HG02588 (cell line): ENCODE results near the gene MAP2K6.
A peak's percentile ranks its signal among the peaks of the same experiment; 100 is the strongest.

Experiments
- ATAC-seq: cut with Tn5 transposase; IDR thresholded peaks from one replicate; pipeline ENCODE4 v1.9.1; 2021; ENCODE audit warnings: mild to moderate bottlenecking, moderate library complexity; ENCODE audit not compliant: unreplicated experiment

The MAP2K6 gene

DNA sequence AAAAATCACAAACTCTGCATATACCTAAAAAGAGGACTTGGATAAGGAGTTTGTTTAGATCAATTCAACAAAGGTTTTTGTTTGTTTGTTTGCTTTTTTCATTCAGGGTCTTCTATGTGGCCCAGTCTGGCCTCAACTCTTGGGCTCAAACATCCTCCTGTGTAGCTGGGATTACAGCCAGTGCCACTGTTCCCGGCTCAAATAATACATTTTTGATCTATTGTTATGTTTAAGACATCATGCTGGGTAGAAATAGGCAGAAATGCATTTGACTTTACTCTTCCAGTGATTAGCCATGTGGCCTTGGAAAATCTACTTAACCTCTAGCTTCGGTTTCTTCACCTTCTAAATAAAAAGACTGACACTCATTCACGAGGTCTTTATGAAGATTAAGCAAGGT lies 11.5 kb downstream of the MAP2K6 start:
- no peak for ATAC-seq

DNA sequence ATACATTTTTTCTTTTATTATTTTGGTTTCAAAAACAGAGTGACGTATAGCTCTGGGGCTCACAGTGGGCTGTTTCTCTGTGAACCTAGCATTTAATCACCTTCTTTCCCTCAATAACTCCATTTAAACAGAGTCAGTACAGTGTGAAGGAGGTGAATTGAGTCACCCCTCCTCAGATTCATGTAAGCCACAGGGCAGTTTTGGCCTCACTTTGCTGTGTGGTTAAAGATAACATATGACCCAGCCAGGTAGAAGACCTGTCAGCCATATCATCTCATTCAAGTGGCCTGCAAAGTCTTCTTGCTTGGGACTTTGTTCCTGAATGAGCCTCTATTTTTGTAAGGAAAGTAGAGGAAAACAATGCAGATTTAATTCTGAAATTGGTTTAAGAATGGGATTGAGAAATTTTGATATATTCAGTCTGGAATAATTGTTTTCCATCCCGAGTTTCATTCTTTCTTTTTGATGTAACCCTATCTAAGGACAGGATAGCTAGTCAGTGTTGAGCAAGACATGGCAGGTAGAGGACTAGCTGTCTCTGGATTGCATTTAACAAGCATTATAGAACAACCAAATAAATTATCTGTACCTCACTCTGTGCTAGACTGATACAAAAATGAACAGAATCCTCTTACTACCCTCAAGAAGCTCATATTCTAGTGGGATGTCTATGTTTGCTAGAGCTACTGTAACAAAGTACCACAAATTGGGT lies 13.1 kb downstream of the MAP2K6 start:
- no peak for ATAC-seq

DNA sequence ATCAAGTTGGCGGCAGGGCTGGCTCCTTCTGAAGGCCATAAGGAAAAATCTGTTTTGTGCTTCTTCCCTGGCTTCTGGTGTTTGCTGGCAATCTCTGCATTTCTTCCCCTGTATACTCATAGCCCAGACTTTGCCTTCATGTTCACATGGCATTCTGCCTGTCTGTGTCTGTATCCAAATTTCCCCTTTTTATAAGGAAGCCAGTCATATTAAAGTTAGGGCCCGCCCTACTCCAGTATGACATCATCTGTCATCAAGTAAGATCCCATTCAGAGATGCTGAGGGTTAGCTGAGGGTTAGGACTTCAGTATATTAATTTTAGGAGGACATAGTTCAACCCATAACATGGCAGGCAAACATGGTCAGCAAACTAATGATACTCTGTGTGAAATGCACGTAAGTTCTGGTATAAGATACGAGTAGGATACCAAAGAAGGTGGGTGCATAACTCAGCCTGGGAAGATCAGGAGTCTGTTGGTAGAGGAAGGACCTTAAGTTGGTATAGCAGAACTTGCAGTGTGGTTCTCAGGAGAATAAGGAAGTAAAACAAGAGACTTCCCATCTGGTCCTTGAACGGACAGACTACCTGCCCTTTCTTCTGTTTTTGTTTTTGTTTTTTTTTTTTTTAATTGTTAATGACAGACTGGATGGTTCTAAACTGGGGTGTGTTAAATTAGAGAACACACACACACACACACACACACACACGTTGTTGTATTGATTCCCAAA lies 13.9 kb downstream of the MAP2K6 start:
- no peak for ATAC-seq

DNA sequence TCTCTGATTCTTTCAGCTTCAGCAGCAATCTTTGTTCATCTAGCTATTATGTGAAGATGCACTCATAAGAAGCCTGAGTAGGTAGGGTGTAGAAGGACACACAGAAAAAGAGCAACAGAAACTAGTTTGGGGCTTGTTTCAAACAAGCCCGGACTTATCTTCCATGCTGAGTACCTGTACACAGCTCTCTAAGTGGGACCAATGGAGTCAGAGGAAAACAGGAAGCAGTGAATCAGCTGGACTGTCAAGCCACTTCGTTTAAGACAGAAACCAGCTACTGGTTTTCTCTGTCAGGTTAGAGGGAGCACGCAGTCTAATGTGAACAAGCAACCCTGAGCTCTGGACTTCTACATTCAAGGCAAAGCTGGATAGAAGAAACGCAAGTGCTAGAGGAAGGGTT lies 16.0 kb downstream of the MAP2K6 start:
- no peak for ATAC-seq

DNA sequence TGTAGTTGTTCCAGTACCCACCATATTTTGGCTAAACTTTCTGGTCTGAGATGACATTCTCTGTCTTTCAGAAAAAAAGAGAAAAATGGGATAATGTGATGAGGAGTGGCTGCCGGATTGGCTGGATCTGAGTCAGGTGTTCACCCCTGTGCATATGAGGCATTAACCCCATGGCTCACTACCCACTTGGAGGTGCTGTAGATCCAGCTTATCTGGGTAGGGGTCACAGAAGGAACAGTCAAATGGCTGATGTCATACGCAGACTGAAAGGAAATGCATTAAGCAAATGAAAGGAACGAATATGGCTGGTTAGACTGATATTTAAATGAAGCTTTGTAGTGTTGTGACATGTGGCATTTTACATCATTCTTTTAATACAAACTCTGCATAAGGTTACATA lies 17.3 kb downstream of the MAP2K6 start:
- ATAC-seq = no peak

DNA sequence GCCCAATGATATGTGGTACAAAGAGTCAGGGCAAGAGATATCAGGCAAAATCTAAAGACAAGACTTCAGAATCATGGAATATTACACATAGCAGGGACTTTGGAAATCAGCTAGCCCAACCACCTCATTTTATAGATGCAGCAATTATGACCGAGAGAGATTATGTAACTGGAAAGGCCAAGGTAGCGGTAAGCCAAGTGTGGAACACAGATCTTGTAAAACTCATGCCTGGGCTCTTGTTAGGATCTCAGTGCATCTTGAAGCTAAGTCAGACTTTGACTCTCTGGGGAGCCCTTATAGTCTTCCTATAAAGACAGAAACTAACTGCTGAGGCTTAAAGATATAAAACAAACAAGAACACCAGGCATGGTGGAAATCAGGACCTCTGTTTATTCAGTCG lies 18.6 kb downstream of the MAP2K6 start:
- no peak for ATAC-seq

DNA sequence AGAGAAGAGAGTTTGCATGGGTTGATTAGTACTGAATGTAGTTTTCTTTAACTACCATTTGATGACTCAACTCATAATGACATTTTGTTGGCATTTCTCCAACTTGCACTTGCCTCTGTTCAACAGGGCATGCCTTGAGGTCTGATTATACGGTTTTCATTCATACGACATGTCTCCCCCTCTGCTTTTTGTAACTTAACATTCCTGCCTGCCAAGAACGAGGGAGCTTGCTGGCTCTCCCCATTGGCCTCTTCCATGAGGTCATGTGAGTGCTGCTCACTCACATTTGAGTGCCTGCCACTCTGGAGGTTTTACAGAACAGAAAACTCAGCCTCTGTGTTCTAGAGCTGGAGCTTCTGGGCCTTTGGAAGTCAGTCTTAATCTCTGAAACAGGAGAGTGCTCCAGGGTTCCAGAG lies 19.7 kb downstream of the MAP2K6 start:
- no peak for ATAC-seq

DNA sequence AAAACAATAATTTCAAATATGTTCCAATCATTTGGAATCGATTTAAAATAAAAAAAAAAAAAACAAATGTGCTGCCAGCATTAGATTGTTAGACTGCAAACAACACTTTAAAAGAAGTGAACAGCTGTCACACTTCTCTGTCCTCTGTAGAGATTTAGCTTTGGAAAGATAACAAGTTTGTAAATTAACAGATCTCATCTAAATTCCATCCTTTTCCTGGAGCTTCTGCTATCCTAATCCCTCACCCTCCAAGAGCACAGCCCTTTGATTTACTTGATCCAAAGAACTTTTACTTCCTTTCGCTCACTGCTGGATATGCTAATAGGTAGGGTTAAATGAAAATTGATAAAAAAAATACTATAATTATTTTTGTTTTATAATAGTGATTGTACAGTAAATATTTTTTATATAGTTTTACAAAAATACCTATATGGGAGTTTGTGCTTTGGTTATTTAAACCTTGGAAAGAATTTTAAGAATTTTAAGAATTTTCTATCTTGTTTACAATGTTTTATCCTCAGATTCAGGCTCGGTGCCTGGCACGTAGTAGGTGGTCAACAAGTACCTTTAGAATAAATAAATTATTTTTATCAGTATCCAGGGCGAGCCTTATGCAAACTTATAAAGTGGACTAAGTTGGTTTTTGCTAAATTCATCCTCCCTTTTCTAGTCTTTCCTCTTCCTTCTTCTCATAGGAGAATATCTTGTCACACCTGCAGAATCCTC lies 21.6 kb downstream of the MAP2K6 start:
- no peak for ATAC-seq

DNA sequence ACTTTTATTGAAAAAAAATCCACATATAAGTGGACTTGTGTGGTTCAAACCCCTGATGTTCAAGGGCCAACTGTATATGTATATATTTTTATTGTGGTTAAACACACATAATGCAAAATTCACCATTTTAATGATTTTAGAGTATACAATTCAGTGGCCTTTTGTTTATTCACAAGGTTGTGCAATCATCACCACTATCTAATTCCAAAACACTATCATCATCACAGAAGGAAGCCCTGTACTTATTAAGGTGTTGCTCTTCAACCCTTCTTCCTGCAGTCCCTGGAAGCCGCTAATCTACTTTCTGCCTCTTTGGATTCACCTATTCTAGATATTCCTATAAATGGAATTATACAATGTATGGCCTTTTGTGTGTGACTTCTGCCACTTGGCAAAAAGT lies 23.0 kb downstream of the MAP2K6 start:
- ATAC-seq = no peak

DNA sequence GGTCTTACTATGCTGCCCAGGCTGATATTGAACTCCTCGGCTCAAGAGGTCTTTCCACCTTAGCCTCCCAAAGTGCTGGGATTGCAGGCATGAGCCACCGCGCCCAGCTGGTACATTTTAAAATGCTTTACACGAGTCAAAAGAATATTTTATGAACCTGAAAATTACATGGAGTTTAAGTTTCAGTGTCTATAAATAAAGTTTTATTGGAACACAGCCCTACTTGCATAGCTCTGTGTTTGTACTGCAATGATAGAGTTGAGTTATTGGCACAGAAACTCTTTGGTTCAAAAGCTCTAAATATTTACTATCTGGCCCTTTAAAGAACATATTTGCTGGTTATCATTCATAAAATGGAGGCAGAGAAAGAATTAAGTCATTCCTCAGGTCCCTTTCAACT lies 24.3 kb downstream of the MAP2K6 start:
- no peak for ATAC-seq

DNA sequence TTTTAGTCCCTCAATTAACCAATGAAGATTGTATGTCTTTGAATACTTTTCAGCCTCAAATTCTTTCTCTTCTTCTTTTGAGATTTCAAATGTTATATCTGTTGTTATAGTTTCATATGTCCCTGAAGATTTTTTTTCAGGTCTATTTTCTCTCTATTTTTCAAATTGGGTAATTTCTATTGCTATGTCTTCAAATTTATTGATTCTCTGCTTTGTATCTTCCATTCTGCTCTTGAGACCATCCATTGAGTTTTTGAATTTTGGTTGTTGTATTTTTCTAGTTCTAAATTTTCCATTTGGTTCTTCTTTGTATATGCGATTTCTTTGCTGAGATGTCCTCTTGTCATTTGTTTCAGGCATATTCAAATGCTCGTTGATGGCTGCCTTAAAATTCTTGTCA lies 26.7 kb downstream of the MAP2K6 start:
- ATAC-seq = no peak

DNA sequence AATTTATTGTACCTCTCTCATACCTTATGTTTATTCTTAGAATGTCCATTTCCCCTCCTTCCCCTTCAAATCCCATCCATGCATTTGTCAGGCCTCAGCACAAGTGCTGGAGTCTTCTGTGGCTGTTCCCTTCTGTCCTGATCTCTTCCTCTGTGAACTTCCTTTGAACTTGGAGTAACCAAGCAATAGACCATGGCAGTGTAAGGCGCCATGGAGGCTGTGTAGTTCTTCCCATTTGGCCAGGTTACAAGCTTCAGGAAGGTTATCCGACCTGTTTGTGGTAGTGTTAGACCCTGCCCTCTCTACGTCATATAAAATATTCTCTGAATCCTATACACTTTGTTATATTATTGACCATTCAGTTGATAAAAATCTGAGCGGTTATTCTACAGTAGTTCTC lies 28.6 kb downstream of the MAP2K6 start:
- no peak for ATAC-seq

DNA sequence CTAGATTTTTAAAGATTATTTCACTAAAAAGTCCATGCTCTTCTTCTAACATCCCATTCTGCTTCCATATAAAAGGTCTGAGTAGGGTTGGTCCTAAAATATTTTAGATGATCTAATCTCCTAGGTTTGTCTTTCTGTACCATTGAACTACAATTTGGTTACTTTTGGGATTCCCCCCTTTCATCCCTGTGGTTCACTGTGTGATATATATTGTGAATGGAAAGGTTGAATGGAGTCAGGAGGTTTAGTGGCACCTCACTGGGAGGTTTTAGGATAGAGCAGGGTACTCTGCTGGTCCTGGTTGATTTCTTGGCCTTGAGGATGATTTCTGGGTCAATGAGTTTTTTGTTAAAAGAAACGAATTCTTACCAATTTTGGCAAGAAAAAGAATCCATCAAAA lies 29.5 kb downstream of the MAP2K6 start:
- ATAC-seq = no peak

DNA sequence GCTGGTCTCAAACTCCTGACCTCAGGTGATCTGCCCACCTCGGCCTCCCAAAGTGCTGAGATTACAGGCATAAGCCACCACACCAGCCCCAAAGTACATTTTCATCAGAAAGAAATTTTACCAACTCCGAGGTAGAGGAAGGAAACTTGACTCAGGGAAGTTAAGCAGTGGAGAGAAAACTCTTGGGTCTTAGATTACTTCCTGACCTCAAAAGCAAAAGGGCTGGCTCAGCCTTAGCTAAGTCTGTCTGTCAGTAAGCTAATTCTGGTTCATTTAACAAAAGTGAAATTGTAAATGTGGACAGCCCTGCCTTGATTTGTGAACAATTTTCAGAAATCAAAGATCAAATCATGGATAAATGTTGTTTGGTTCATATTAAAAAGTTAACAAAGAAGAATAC lies 30.6 kb downstream of the MAP2K6 start:
- no peak for ATAC-seq

DNA sequence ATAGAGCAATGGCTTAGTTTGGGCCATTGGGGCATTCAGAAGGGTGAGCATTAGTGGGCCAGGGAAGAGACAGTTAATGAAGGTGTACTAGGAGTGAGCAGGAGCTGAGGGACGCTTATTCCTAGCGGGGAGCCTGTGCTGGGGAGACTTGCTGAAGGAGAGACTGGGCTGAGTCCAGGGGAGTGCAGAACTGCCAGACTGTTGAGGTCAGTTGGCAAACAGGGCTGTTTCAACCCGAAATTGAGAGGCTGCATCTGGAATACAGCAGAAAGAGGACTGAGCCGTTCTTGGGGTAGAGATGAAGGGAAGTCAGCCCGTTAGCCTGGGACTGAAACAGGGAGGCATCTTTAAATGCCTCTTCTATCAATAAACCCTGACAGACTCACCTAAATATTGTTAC lies 33.2 kb downstream of the MAP2K6 start:
- no peak for ATAC-seq

DNA sequence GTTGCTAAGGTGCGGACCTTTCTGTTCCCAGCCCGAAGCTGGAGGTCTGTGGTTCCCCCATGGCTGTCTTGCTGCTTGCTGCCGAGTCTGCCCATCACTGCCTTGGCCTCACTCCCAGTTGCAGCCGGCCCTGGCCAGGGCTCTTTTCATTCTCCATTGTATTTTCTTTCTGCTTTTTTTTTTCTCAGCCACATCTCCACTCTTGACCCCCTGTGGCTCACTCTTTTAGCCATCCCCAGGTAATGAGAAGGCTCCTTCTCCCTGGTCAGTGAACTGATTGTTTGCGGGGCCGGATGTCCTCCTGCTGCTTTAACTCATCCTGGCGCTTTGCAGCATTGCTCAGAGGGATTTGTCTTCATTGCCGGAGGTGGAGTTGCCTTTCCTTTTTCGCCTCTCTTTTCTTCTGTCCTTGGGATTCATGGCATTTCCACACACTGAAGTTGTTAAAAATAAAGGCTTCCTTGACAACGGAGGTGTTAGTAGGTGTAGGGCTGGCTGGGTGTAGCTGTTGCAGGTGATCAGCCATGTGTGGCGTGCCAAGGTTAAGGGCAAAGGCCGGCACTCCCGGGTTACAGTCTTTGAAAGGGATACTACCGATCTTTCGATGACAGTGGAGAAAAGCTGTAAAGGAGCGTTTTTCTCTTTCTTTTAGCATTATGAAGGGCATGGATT lies 34.1 kb downstream of the MAP2K6 start:
- ATAC-seq = no peak

DNA sequence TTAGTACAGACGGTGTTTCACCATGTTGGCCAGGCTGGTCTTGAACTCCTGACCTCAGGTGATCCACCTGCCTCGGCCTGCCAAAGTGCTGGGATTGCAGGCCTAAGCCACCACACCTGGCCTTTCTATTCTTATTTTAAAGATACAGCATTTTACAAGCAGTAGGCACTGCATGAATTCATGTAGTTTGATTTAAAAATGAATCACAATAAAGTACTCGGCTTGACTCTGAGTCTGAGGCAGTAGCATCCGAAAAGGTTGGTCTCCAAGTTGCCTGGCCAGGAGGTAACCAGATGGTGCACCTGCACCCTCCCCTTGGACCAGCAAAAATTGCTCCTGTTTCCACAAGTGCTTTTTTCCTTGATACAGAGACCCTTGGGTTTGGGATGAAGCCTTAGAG lies 35.6 kb downstream of the MAP2K6 start:
- ATAC-seq = no peak

DNA sequence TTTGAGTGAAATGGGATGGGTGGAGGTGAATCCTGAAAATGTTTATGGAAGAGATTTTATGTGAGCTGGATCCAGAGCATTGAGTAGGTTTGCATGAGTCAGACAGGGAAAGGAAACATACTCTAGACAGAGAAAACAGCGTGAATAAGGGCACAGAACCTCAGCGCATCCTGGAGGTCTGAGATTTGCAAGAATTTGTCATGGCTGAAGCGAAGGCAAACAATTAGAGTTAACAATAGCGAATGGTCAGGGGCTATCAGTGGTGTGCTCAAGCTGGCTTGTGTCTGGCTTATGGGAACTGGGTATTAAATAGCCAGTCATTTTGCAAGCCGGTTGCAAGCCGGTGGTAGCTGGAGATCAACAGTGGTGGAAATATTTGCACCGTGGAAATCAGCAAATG lies 36.4 kb downstream of the MAP2K6 start:
- ATAC-seq = no peak

DNA sequence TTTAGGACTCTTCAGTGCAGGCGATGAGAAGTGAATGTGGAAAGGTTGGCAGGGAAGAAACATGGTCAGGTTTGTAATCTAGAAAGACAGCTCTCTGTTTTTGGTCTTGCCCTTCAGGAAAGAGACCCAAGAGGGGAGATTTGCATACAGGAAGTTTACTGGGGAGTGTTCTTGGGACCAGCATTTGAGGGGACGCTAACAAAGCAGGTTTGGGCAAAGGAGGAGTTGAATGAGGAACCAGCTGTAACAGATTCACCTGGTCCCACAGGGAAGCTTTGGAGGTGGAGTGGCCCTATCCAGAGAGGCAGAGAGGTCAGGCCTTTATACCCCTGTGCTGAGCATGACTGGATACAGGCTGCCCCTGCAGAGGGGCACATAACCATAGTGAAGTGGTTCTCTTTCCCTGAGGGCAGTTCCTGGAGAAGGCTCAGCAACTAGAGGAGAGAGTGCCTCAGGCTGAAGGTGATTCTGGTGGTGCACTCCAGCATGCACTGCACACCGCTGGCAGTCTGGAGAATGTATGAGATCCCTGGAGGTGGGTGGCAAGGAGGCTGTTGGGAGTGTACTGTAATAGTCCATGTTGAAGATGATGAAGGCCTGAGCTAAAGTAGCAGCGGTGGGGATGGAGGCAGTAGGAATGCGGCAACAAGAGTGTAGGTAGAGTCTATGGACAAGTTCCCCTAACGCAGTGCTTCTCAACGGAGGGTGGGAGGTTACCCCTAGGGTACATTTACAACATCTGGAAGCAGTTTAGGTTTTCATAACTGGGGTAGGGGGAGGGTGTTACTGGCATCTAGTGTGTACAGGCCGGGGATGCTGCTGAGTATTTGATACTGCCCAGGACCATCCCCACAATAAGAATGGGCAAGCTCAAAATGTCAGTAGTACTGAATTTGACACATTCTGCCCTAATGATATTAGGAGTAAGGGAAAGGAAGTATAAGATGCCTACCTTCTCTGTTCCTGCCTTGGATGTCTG lies 37.2 kb downstream of the MAP2K6 start:
- ATAC-seq = peak; percentile 80

DNA sequence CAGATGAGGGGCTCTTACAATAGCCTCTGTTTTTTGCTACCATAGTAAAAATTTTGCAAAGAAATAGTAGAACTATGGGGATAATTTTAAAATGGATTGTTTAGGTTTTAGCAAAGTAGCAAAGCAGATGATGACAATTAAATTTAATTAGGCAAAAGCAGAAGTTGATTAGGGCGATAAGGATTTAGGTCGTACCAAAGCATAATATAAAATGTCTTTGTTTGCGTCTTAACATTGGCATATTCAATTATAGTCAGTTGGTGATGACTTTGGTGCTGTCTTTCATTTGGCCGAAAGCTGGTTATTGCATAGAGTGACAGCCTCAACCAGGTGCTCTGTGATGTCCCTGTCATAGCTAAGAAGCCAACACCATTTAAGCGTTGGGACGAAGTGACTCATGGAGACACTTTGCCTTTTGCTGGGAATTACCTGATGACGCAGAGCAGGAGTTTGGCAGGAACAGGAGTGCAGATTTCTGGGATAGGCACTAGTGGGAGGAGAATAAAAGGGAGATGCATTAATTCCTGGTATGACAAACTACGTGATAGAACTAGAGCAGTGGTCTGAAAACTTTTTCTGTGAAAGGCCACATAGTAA lies 38.3 kb downstream of the MAP2K6 start:
- ATAC-seq = no peak
